HepG2 (cell line): ENCODE data around the gene SNRPD3. TPM values are rescaled to one million over a fixed set of nuclear protein-coding genes. Genes with fewer than 3 reads are reported as not detected.

ENCODE experiments used
- ATAC-seq: fragments of 200-7000 bp; cut with Tn5 transposase; 3 replicates; pipeline ENCODE4 v1.9.1; 2020; ENCODE audit warnings: mild to moderate bottlenecking, moderate library complexity
- BruUV-seq: library from RNA; stranded (reverse); fragments of 400-500 nt; replicated peaks from 2 replicates; lab custom pipeline; 2021; lab: Mats Ljungman, UMichigan
- CTCF ChIA-PET: fragments of 300-600 bp; formaldehyde crosslinking; extraction: SDS; loops from one replicate; lab custom pipeline; 2021; ENCODE audit warnings: low total read pairs, inconsistent platforms, low intra/inter-chr PET ratio; lab: Yijun Ruan, JAX
- POLR2A ChIA-PET: fragments of 350-600 bp; sonication (Branson Sonifier 250); formaldehyde crosslinking; loops from one replicate; lab custom pipeline; 2020; ENCODE audit warnings: antibody characterized with exemption, inconsistent platforms; lab: Yijun Ruan, JAX
- DNase-seq: peaks from one replicate; pipeline ENCODE4 v3.0.0-alpha.2; 2015; ENCODE audit warnings: low spot score
- FAIRE-seq: peaks from 3 replicates; lab custom pipeline; 2011; peaks lifted over from hg19 to GRCh38; lab: Jason Lieb, UNC
- H2AFZ ChIP-seq: one replicate; pipeline ENCODE4 v1.6.1; 2011; ENCODE audit warnings: low read length, inconsistent platforms
- H3K27ac ChIP-seq: fragments of 300-600 bp; 3 replicates; pipeline ENCODE4 v1.8.0; 2011; ENCODE audit warnings: mixed run types, mild to moderate bottlenecking, mixed read lengths, low read length, inconsistent platforms; ENCODE audit not compliant: insufficient read depth; ENCODE audit errors: extremely low read length
- H3K27me3 ChIP-seq, 2 experiments: fragments of 200-600 bp in 1 of 2; 2 replicates in 1 of 2; 3 replicates in 1 of 2; pipeline versions ENCODE4 v1.6.0 to v1.8.0; 2011; ENCODE audit warnings: low read length in 2 of 2, mild to moderate bottlenecking in 2 of 2, moderate library complexity in 2 of 2, inconsistent platforms in 1 of 2; ENCODE audit not compliant: insufficient read depth in 2 of 2, control insufficient read depth in 1 of 2
- H3K36me3 ChIP-seq, 2 experiments: fragments of 200-600 bp in 1 of 2; replicated peaks in 1 of 2; 2 replicates in 1 of 2; 3 replicates in 1 of 2; pipeline versions ENCODE4 v1.5.1 to v1.8.0; 2011; ENCODE audit warnings: low read length in 2 of 2, inconsistent platforms in 1 of 2; ENCODE audit not compliant: insufficient read depth in 2 of 2, control insufficient read depth in 1 of 2
- H3K4me1 ChIP-seq: 2 replicates; pipeline ENCODE4 v1.5.1; 2012; ENCODE audit warnings: low read length, inconsistent platforms; ENCODE audit not compliant: insufficient read depth
- H3K4me2 ChIP-seq: 2 replicates; pipeline ENCODE4 v1.6.0; 2011; ENCODE audit warnings: low read depth, low read length, inconsistent platforms
- H3K4me3 ChIP-seq, 3 experiments: fragments of 200-600 bp in 1 of 3; sonication (generic), shearing (Covaris generic) in 1 of 3; replicated peaks in 1 of 3; 2 replicates each; pipeline ENCODE4 v1.5.1; 2011 to 2016; ENCODE audit warnings: low read length in 3 of 3, inconsistent platforms in 2 of 3, low read depth in 2 of 3, mild to moderate bottlenecking in 2 of 3, control low read depth in 1 of 3, mixed read lengths in 1 of 3; ENCODE audit not compliant: insufficient read depth in 1 of 3
- H3K79me2 ChIP-seq: one replicate; pipeline ENCODE4 v1.6.1; 2011; ENCODE audit warnings: low read length, inconsistent platforms; ENCODE audit not compliant: insufficient read depth
- H3K9ac ChIP-seq: 2 replicates; pipeline ENCODE4 v1.6.0; 2011; ENCODE audit warnings: mild to moderate bottlenecking, low read depth, low read length, inconsistent platforms; ENCODE audit not compliant: insufficient read depth
- H3K9me3 ChIP-seq: 2 replicates; pipeline ENCODE4 v1.5.1; 2012; ENCODE audit warnings: mild to moderate bottlenecking, low read length
- H4K20me1 ChIP-seq: 2 replicates; pipeline ENCODE4 v1.6.0; 2011; ENCODE audit warnings: inconsistent platforms, mild to moderate bottlenecking, low read length, moderate library complexity; ENCODE audit not compliant: insufficient read depth
- ASH2L ChIP-seq: fragments of 300-600, 200-600 bp; sonication (generic); IDR thresholded peaks from 2 replicates; pipeline ENCODE4 v1.7.0; 2017; ENCODE audit warnings: low read depth, mild to moderate bottlenecking, moderate library complexity, mixed read lengths, low read length; ENCODE audit not compliant: insufficient read length
- BRCA1 ChIP-seq: sonication (generic); formaldehyde crosslinking; IDR thresholded peaks from 2 replicates; pipeline ENCODE4 v1.4.0; 2020; ENCODE audit warnings: missing genetic modification reagents
- CBX2 ChIP-seq, 2 experiments: fragments of 200-600 bp in 1 of 2; sonication (generic); formaldehyde crosslinking in 1 of 2; IDR thresholded peaks; 2 replicates each; pipeline versions ENCODE4 v1.7.0 to v1.8.1; 2018 to 2022; ENCODE audit warnings: low read depth in 2 of 2, low read length in 1 of 2, mild to moderate bottlenecking in 1 of 2, missing genetic modification reagents in 1 of 2
- KDM2A ChIP-seq: sonication (generic); formaldehyde crosslinking; IDR thresholded peaks from 2 replicates; pipeline ENCODE4 v1.4.0; 2020; ENCODE audit warnings: low read depth, missing genetic modification reagents, borderline replicate concordance
- MAFK ChIP-seq, 2 experiments: IDR thresholded peaks in 1 of 2; conservative IDR thresholded peaks in 1 of 2; 2 replicates each; pipeline ENCODE4 v1.6.1; 2011; ENCODE audit warnings: improper control_type of control experiment in 2 of 2, low read length in 2 of 2
- NKX3-1 ChIP-seq: sonication (generic); formaldehyde crosslinking; IDR thresholded peaks from 2 replicates; pipeline ENCODE4 v1.5.0; 2020; ENCODE audit warnings: missing genetic modification reagents
- POLR2AphosphoS2 ChIP-seq: IDR thresholded peaks from 2 replicates; pipeline ENCODE4 v1.6.1; 2011; ENCODE audit warnings: low read depth, low read length, improper control_type of control experiment
- ZNF75D ChIP-seq: sonication (generic); formaldehyde crosslinking; IDR thresholded peaks from 2 replicates; pipeline ENCODE4 v1.8.1; 2023; ENCODE audit warnings: missing genetic modification reagents, mild to moderate bottlenecking, borderline replicate concordance
- ZNF775 ChIP-seq: sonication (generic); formaldehyde crosslinking; IDR thresholded peaks from 2 replicates; pipeline ENCODE4 v1.4.0; 2020; ENCODE audit warnings: missing genetic modification reagents, mild to moderate bottlenecking, moderate library complexity, borderline replicate concordance
- WGBS: methylation state at CpG from one replicate; pipeline ENCODE4 v1.1.6; 2017; ENCODE audit warnings: low lambda C conversion rate; 5-methylcytosine and 5-hydroxymethylcytosine counted together
- in situ Hi-C: cut with HindIII; loops from 2 replicates; pipeline ENCODE4 v1.10.0; 2017; ENCODE audit warnings: low pct_unique_long_range_greater_than_20kb; ENCODE audit not compliant: extremely low pct_ligation_motif_present
- intact Hi-C: fragments of 100-400 bp; cut with micrococcal nuclease; formaldehyde crosslinking; loops from one replicate; pipeline ENCODE4 v1.10.0; 2022; ENCODE audit not compliant: unreplicated experiment
- polyA plus RNA-seq, 8 experiments: library from polyadenylated mRNA; depleted of rRNA in 3 of 8; stranded (reverse) in 7 of 8; unstranded in 1 of 8; fragments of >200 nt; fragmentation: Illumina TruSeq in 4 of 8; extraction: Trizol in 4 of 8; gene quantifications; 2 replicates each; pipeline versions ENCODE4 v1.2.1 to v1.2.3, GENCODE V29; 2011 to 2016; ENCODE audit warnings: low read depth in 4 of 8, missing spikeins in 1 of 8, mixed read lengths in 1 of 8; ENCODE audit not compliant: insufficient read depth in 1 of 8
- total RNA-seq, 5 experiments: library from RNA; depleted of rRNA; stranded (reverse); fragments of >200 nt; fragmentation: Illumina TruSeq; extraction: Trizol; gene quantifications; 2 replicates each; pipeline ENCODE4 v1.2.3, GENCODE V29; 2016; ENCODE audit warnings: low read depth in 1 of 5
- TF ChIP-seq, protein P1 (sequence below): sonication (generic); formaldehyde crosslinking; IDR thresholded peaks from 2 replicates; pipeline ENCODE4 v1.8.0; 2022; ENCODE audit warnings: mild to moderate bottlenecking, missing genetic modification reagents
- TF ChIP-seq, protein P2 (sequence below): sonication (generic); formaldehyde crosslinking; IDR thresholded peaks from 2 replicates; pipeline ENCODE4 v1.8.1; 2023; ENCODE audit warnings: mild to moderate bottlenecking, missing genetic modification reagents
- TF ChIP-seq, protein P3 (sequence below): fragments of 450-650 bp; IDR thresholded peaks from 2 replicates; pipeline ENCODE4 v1.6.1; 2017

The SNRPD3 gene
- total and polyA plus RNA-seq, 2 of the 13 experiments (the other 11 are each of a cell fraction or from before 2014, with no cell fraction given), result 110 to 209 TPM

DNA sequence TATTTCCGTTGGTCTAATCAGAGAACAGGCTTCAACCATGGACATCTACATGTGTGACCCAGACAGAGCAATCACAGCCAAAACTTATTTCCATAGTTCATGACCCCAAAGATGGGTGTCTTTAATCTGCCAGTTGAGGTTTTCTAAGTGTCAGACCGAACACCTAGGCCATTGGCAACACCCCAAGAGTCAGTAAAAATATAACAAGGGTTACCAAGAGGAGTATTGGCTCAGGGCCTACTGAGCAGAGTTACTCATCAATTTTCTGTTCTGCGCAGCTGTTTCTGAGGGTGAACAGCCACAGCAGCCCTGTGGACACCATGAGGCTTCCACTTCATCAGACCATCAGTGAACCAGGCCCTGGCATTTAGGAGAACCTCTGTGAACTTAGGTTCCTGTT, 19.7 kb upstream of the SNRPD3 start:
- H3K36me3 ChIP-seq, result peaks cover 6 to 13% of the 10 kb centered on the region in 2 experiments
- ATAC-seq, result no peak
- TF ChIP-seq NKX3-1, result no peak
- TF ChIP-seq MAFK (conservative IDR thresholded peaks at IDR 0.05 in 1 of 2, IDR thresholded peaks at IDR 0.05 in 1 of 2; ENCODE audit: low read length in 2 of 2), result no peak
- TF ChIP-seq, protein P1, sequence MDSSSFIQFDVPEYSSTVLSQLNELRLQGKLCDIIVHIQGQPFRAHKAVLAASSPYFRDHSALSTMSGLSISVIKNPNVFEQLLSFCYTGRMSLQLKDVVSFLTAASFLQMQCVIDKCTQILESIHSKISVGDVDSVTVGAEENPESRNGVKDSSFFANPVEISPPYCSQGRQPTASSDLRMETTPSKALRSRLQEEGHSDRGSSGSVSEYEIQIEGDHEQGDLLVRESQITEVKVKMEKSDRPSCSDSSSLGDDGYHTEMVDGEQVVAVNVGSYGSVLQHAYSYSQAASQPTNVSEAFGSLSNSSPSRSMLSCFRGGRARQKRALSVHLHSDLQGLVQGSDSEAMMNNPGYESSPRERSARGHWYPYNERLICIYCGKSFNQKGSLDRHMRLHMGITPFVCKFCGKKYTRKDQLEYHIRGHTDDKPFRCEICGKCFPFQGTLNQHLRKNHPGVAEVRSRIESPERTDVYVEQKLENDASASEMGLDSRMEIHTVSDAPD, result no peak
- TF ChIP-seq BRCA1 (CRISPR knock-in tag), result no peak
- no peak for TF ChIP-seq CBX2 (IDR thresholded peaks at IDR 0.05; ENCODE audit: low read depth, low read length)
- no peak for TF ChIP-seq CBX2 (CRISPR knock-in tag; IDR thresholded peaks at IDR 0.05; ENCODE audit: low read depth)

DNA sequence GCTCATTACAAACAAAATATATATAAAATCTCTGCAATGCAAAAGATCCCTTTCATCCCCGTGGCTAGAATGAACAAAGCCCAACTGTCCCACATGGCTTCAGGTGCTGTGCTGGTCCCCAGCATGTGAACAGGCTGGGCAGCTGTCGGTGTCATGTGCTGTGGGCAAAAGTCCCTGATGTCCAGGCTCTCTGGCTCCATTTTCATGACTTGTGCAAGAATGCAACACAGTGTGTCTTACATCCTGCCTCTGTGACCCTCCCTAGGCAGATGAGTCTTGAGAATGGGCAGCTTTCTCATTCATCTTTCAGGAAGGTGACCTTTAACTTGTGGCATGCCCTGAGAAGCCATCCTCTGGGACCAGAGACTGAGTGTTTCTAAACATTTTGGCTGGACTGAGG, 15.3 kb upstream of the SNRPD3 start:
- H3K9ac ChIP-seq, result no peak overlapping the region
- CTCF ChIA-PET, result no interaction called here
- H2AFZ ChIP-seq, result no peak overlapping the region
- intact Hi-C loops (no loop called here), in situ Hi-C loops (no loop called here)
- no peaks in the 10 kb centered on the region for H3K27me3 ChIP-seq
- peaks cover 11% of the 10 kb centered on the region for H3K4me1 ChIP-seq
- H3K27ac ChIP-seq, result no peak overlapping the region
- POLR2A ChIA-PET, result interaction anchor here (1.1 to 3.1 kb wide), 5 partner anchors 9 to 53 kb away, joined by 3 to 30 read pairs (median 4); partner anchors contain the start of genes GUCD1 and LRRC75B
- no peaks in the 10 kb centered on the region for H4K20me1 ChIP-seq
- FAIRE-seq (no peak), DNase-seq (no peak), ATAC-seq (no peak)
- 82% methylated on average over 2 of the region's 2 CpGs for WGBS
- H3K9me3 ChIP-seq, result no peaks in the 10 kb centered on the region
- H3K79me2 ChIP-seq, result no peaks in the 10 kb centered on the region
- H3K36me3 ChIP-seq, result peaks cover 38 to 55% of the 10 kb centered on the region in 2 experiments
- no peak overlapping the region for H3K4me3 ChIP-seq
- no peak overlapping the region for H3K4me2 ChIP-seq
- TSS peak; percentile 51 for BruUV-seq
- no peak for TF ChIP-seq ZNF775 (CRISPR knock-in tag)
- TF ChIP-seq KDM2A (CRISPR knock-in tag), result no peak
- no peak for TF ChIP-seq ASH2L
- TF ChIP-seq, protein P2, sequence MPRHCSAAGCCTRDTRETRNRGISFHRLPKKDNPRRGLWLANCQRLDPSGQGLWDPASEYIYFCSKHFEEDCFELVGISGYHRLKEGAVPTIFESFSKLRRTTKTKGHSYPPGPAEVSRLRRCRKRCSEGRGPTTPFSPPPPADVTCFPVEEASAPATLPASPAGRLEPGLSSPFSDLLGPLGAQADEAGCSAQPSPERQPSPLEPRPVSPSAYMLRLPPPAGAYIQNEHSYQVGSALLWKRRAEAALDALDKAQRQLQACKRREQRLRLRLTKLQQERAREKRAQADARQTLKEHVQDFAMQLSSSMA (CRISPR knock-in tag), result no peak
- TF ChIP-seq, protein P3, sequence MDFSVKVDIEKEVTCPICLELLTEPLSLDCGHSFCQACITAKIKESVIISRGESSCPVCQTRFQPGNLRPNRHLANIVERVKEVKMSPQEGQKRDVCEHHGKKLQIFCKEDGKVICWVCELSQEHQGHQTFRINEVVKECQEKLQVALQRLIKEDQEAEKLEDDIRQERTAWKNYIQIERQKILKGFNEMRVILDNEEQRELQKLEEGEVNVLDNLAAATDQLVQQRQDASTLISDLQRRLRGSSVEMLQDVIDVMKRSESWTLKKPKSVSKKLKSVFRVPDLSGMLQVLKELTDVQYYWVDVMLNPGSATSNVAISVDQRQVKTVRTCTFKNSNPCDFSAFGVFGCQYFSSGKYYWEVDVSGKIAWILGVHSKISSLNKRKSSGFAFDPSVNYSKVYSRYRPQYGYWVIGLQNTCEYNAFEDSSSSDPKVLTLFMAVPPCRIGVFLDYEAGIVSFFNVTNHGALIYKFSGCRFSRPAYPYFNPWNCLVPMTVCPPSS, result no peak
- no peak for TF ChIP-seq POLR2AphosphoS2
- no peak for TF ChIP-seq ZNF75D

More for the DNA sequence above, 19.7 kb upstream of the SNRPD3 start:
- H3K4me2 ChIP-seq, result no peak overlapping the region
- H3K27me3 ChIP-seq, result no peaks in the 10 kb centered on the region
- H3K9me3 ChIP-seq, result no peaks in the 10 kb centered on the region
- H3K9ac ChIP-seq, result no peak overlapping the region
- H3K4me3 ChIP-seq, result no peak overlapping the region
- BruUV-seq, result no TSS peak
- H3K79me2 ChIP-seq, result no peaks in the 10 kb centered on the region
- in situ Hi-C loops, result no loop called here
- intact Hi-C loops, result no loop called here
- POLR2A ChIA-PET, result no interaction called here
- no peak for FAIRE-seq
- no peak for DNase-seq
- CTCF ChIA-PET, result no interaction called here
- H3K4me1 ChIP-seq, result peaks cover 46% of the 10 kb centered on the region
- H3K27ac ChIP-seq, result no peak overlapping the region
- H4K20me1 ChIP-seq, result no peaks in the 10 kb centered on the region
- 92% methylated on average over 3 of the region's 3 CpGs for WGBS
- no peak overlapping the region for H2AFZ ChIP-seq
